Measurements from ENCODE around the gene SCYGR1.

DNA sequence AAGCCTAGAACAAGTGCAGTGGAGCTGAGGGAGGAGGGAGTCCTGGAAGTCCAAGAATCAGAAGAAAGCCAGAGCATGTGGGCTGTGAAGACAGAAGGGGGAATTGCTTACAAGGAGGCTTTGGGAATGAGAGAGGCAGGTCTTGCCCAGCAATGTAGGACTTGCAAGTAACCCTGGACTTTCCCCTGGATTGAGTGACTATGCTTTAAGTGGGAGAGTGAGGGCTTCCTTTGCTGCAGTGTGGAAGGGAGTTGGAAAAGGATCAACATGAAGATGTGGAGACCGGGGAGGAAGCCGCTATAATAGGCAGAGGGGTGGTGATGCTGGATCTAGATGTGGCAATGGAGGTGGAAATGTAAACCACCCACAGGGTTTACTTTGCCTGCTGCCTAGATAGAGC lies 13.8 kb upstream of the SCYGR1 start:
- TF ChIP-seq CTCF (conservative IDR thresholded peaks at IDR 0.05): no peak
- no peak for TF ChIP-seq EZH2 (IDR thresholded peaks at IDR 0.05; ENCODE audit: low read depth)

Data from PC-9 (cell line).